Vagina (tissue), 2 donors: ENCODE results near the gene CPZ. TPM values are rescaled to one million over a fixed set of nuclear protein-coding genes. Genes with fewer than 3 reads are reported as not detected.

Experiments
- DNase-seq, 2 donors: peaks; one replicate each; pipeline ENCODE4 v3.0.0-alpha.2; 2017; ENCODE audit errors: extremely low spot score in 2 of 2
- H3K27ac ChIP-seq: fragments of 200-600 bp; sonication (generic); one replicate; pipeline ENCODE4 v1.5.1; 2019
- H3K27me3 ChIP-seq: fragments of 200-600 bp; sonication (generic); one replicate; pipeline ENCODE4 v1.5.1; 2019
- H3K36me3 ChIP-seq, 2 donors: fragments of 200-600 bp; sonication (generic); one replicate each; pipeline ENCODE4 v1.5.1; 2017 to 2019
- H3K4me1 ChIP-seq: fragments of 200-600 bp; sonication (generic); one replicate; pipeline ENCODE4 v1.5.1; 2019
- H3K4me3 ChIP-seq, 2 donors: fragments of 200-600 bp; sonication (generic); 1 replicate in 1 of 2; 2 replicates in 1 of 2; pipeline ENCODE4 v1.5.1; 2016 to 2019
- H3K9me3 ChIP-seq: fragments of 200-600 bp; sonication (generic); one replicate; pipeline ENCODE4 v1.5.1; 2019
- CTCF ChIP-seq, 3 experiments: fragments of 450-650 bp in 2 of 3; fragments of 200-600 bp in 1 of 3; sonication (generic) in 1 of 3; IDR thresholded peaks; one replicate each; pipeline ENCODE4 v1.5.1; 2017 to 2019; ENCODE audit warnings: antibody characterized with exemption in 3 of 3, mild to moderate bottlenecking in 2 of 3, moderate library complexity in 2 of 3
- POLR2A ChIP-seq, 2 donors: fragments of 450-650 bp; IDR thresholded peaks; one replicate each; pipeline ENCODE4 v1.6.1; 2017; ENCODE audit warnings: antibody characterized with exemption in 2 of 2, mild to moderate bottlenecking in 2 of 2, moderate library complexity in 2 of 2
- POLR2AphosphoS5 ChIP-seq, 2 donors: sonication (generic); formaldehyde crosslinking; IDR thresholded peaks; one replicate each; pipeline ENCODE4 v1.9.0; 2017; ENCODE audit warnings: antibody characterized with exemption in 2 of 2, mild to moderate bottlenecking in 2 of 2, low read depth in 1 of 2; ENCODE audit not compliant: insufficient read depth in 1 of 2
- intact Hi-C: fragments of 100-400 bp; cut with DNase I; formaldehyde crosslinking; loops from one replicate; pipeline ENCODE4 v1.15.1; 2023
- total RNA-seq: library from RNA; depleted of rRNA; stranded (reverse); fragments of >200 nt; gene quantifications from one replicate; pipeline ENCODE4 v1.2.3, GENCODE V29; 2016

Gene CPZ
- total RNA-seq, 1 donor from 2014 or later: 26.3 TPM

DNA sequence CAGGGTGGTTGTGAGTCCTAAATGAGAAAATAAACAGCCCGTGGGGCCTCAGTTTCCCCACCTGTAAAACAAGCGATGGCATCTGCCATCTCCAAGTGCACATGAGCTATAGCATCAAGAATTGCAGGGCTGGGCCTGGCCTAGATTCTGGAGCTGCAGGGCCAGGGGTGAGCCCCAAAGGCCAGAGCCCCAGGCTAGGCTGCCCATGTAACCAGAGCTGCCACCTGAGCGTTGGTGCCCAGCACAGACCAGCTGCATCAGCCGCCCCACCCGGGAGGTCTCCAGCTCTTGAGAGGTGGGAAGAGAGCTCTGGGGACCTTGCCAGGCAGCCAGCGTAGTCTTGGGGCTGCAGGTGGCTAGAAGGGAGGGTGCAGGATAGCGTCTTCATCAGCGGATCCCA is 39.3 kb upstream of the CPZ start:
- no peaks in the 10 kb centered on the region for H3K9me3 ChIP-seq
- H3K4me3 ChIP-seq: no peak overlapping the region
- intact Hi-C loops: no loop called here
- no peaks in the 10 kb centered on the region for H3K27me3 ChIP-seq
- no peak for DNase-seq
- H3K36me3 ChIP-seq: no peaks in the 10 kb centered on the region
- no peak overlapping the region for H3K27ac ChIP-seq
- no peak for TF ChIP-seq CTCF (IDR thresholded peaks at IDR 0.05)
- no peak for TF ChIP-seq POLR2A (IDR thresholded peaks at IDR 0.05)
- TF ChIP-seq POLR2AphosphoS5 (IDR thresholded peaks at IDR 0.05; ENCODE audit: insufficient read depth in 1 of 2, low read depth in 1 of 2): no peak
- no peaks in the 10 kb centered on the region for H3K4me1 ChIP-seq

DNA sequence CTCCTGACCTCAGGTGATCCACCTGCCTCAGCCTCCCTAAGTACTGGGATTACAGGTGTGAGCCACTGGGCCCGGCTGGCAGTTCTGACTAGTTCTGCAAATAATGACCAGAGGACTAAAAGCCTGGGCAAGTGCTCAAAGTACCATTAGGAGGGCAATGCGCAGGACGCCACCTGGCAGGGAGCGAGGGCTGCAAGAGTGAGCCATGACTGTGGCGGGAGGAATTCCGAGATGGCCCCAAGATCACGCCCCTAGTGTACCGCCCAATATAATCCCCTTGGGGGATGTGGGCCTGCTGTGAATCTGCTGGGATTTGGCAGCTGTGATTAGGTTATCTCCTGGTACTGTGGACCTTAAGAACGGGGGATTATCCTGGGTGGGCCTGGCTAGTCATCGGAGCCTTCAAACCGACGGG is 38.6 kb upstream of the CPZ start:
- Histone ChIP-seq H3K36me3 (no peaks in the 10 kb centered on the region), H3K9me3 (no peaks in the 10 kb centered on the region), H3K4me3 (no peak overlapping the region), H3K27me3 (no peaks in the 10 kb centered on the region), H3K4me1 (no peaks in the 10 kb centered on the region), H3K27ac (no peak overlapping the region)
- intact Hi-C loops: no loop called here
- no peak for DNase-seq
- TF ChIP-seq CTCF (IDR thresholded peaks at IDR 0.05) (no peak), POLR2AphosphoS5 (IDR thresholded peaks at IDR 0.05; ENCODE audit: insufficient read depth in 1 of 2, low read depth in 1 of 2) (no peak), POLR2A (IDR thresholded peaks at IDR 0.05) (no peak)

DNA sequence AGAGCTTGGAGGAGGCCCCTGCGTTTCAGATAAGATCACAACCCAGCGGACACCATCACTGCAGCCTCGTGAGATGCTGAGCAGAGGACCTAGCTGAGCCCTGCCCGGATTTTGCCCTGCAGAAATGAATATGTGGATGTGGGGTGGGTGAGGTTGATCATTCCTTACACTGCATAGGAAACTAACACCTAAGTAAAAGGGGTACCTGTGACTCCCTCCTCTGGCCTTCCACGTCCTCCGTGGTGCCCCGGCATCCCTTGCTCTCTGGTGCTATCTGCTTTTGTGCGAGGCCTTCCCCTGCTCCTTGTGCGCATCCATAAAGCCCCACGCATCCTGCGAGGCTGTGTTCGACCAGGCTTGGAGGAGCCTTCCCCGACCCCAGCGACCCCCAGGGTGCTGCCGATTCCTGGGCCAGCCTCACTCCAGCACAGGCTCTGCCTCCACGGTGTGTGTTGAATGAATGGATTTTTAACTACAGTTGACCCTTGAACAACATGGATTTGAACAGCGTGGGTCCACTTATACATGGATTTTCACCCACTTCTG is 37.9 kb upstream of the CPZ start:
- Histone ChIP-seq H3K4me1 (no peaks in the 10 kb centered on the region), H3K27ac (no peak overlapping the region), H3K9me3 (no peaks in the 10 kb centered on the region), H3K4me3 (no peak overlapping the region), H3K36me3 (no peaks in the 10 kb centered on the region), H3K27me3 (no peaks in the 10 kb centered on the region)
- intact Hi-C loops: no loop called here
- no peak for DNase-seq
- TF ChIP-seq POLR2A (IDR thresholded peaks at IDR 0.05): no peak
- no peak for TF ChIP-seq POLR2AphosphoS5 (IDR thresholded peaks at IDR 0.05; ENCODE audit: insufficient read depth in 1 of 2, low read depth in 1 of 2)
- TF ChIP-seq CTCF (IDR thresholded peaks at IDR 0.05): no peak

GRCh38 chr4:8555716-8556115 is 36.8 kb upstream of the CPZ start:
- no peak overlapping the region for H3K4me3 ChIP-seq
- intact Hi-C loops: no loop called here
- H3K27ac ChIP-seq: no peak overlapping the region
- no peak for DNase-seq
- H3K36me3 ChIP-seq: no peaks in the 10 kb centered on the region
- H3K4me1 ChIP-seq: no peaks in the 10 kb centered on the region
- TF ChIP-seq CTCF (IDR thresholded peaks at IDR 0.05) (no peak), POLR2A (IDR thresholded peaks at IDR 0.05) (no peak), POLR2AphosphoS5 (IDR thresholded peaks at IDR 0.05; ENCODE audit: insufficient read depth in 1 of 2, low read depth in 1 of 2) (no peak)
- no peaks in the 10 kb centered on the region for H3K9me3 ChIP-seq
- H3K27me3 ChIP-seq: no peaks in the 10 kb centered on the region

DNA sequence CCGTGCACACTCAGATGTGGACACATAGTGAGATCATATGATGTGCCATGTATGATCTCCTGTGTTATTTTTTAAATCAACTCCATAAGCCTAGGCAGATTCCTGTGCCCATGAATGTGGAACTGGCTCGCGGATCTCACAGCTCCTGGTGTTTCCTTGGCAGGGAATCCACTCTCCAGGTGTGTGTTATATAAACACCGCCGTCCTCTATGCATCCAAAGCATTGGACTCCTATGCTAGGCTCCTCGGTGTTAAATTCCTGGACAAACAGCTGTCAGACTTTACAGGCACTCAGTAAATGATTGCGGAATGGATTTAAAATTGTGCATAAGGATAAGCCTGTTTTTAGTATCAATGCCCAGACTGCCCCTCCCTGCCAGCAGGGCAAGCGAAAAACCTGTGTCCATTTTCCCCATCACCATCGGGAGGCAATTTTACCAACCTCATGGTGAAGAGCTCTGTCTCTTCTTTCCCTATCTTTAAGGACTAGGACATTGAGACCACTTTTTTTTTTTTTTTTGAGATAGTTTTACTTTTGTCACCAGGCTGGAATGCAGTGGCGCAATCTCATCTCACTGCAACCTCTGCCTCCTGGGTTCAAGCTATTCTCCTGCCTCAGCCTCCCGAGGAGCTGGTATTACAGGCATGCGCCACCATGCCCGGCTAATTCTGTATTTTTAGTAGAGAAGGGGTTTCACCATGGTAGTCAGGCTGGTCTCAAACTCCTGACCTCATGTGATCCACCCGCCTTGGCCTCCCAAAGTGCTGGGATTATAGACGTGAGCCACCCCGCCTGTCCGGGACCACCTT is 36.0 kb upstream of the CPZ start:
- TF ChIP-seq CTCF (IDR thresholded peaks at IDR 0.05) (no peak), POLR2AphosphoS5 (IDR thresholded peaks at IDR 0.05; ENCODE audit: insufficient read depth in 1 of 2, low read depth in 1 of 2) (no peak), POLR2A (IDR thresholded peaks at IDR 0.05) (no peak)

More for the DNA sequence above, 36.0 kb upstream of the CPZ start:
- Histone ChIP-seq H3K4me1 (no peaks in the 10 kb centered on the region), H3K27me3 (no peaks in the 10 kb centered on the region), H3K27ac (no peak overlapping the region), H3K4me3 (no peak overlapping the region), H3K9me3 (no peaks in the 10 kb centered on the region), H3K36me3 (no peaks in the 10 kb centered on the region)
- DNase-seq: no peak
- intact Hi-C loops: no loop called here
